ENCODE results near the gene RAB44.

DNA sequence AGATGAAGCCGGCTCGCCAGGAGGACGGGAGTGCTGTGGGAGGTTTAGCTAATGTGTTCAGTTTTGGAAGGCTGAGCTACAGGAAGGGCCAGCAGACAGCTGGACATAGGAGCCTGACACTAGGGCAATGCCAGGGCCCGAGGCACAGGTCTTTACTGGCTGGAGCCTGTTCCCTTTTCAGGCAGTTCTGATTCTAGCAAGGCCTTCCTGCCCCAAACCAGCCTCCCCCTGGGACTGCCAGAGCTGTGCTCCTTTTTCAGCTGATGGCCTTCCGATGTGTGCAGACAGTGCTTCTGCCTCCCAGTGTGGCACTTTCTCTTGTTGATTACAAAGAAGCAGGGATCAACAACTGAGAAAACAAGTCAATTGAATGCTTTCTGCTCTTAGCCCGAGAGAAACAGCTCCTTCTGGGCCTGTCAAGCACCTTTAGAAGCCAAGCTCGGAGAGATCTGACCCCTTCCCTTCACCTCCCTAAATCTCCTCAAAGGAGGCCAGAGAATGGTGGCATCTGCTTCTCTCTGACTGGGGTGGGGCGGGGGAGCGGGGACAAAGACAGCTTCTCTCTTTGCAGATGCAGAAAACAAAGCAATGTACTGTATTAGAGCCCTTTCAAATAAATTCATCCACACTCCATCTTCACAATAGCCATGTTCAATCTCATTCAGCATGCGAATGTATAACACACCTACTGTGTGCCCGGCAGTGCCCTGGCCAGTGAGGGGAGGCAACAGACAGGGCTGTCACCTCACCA, 63.2 kb downstream of the RAB44 start:
- no peak for TF ChIP-seq CTCF (IDR thresholded peaks at IDR 0.05; ENCODE audit: low read depth, low read length, poor library complexity, severe bottlenecking)
- no peak for TF ChIP-seq EZH2phosphoT487 (IDR thresholded peaks at IDR 0.05; ENCODE audit: borderline replicate concordance, low read length)
